Measurements from ENCODE around the gene CENPP. TPM values are rescaled to one million over a fixed set of nuclear protein-coding genes. Genes with fewer than 3 reads are reported as not detected.

CENPP gene
- total RNA-seq, 1 donor from 2014 or later = 5.4 TPM

- Histone ChIP-seq H3K27me3 (ENCODE audit: low read depth) (no peaks in the 10 kb centered on the region), H3K27ac (replicated peaks) (peak overlapping the region; percentile 80), H3K9me3 (replicated peaks) (peaks cover 35% of the 10 kb centered on the region), H3K36me3 (no peaks in the 10 kb centered on the region), H3K4me1 (peaks cover 8% of the 10 kb centered on the region), H3K4me3 (no peak overlapping the region)
- DNase-seq = no peak
- no peak for TF ChIP-seq CTCF (IDR thresholded peaks at IDR 0.05; ENCODE audit: borderline replicate concordance)
- intact Hi-C loops (cut with micrococcal nuclease) = no loop called here
Observed at GRCh38 chr9:92528522-92528849, 202.7 kb downstream of the CENPP start.

GRCh38 chr9:92529124-92529523 lies 203.4 kb downstream of the CENPP start:
- peak overlapping the region; percentile 80 for H3K27ac ChIP-seq (replicated peaks)

GRCh38 chr9:92530893-92531292 lies 205.1 kb downstream of the CENPP start:
- TF ChIP-seq CTCF (IDR thresholded peaks at IDR 0.05; ENCODE audit: borderline replicate concordance) = no peak

More at GRCh38 chr9:92529124-92529523, 203.4 kb downstream of the CENPP start:
- no peak for TF ChIP-seq CTCF (IDR thresholded peaks at IDR 0.05; ENCODE audit: borderline replicate concordance)
- H3K36me3 ChIP-seq = no peaks in the 10 kb centered on the region
- no peak for DNase-seq
- intact Hi-C loops (cut with micrococcal nuclease) = no loop called here
- peaks cover 35% of the 10 kb centered on the region for H3K9me3 ChIP-seq (replicated peaks)
- H3K4me1 ChIP-seq = peaks cover 2% of the 10 kb centered on the region
- H3K27me3 ChIP-seq (ENCODE audit: low read depth) = no peaks in the 10 kb centered on the region
- no peak overlapping the region for H3K4me3 ChIP-seq

GRCh38 chr9:92534204-92534603 lies 208.5 kb downstream of the CENPP start:
- H3K4me3 ChIP-seq = peak overlapping the region; percentile 51
- H3K4me1 ChIP-seq = peaks cover 8% of the 10 kb centered on the region
- H3K9me3 ChIP-seq (replicated peaks) = peaks cover 35% of the 10 kb centered on the region
- TF ChIP-seq CTCF (IDR thresholded peaks at IDR 0.05; ENCODE audit: borderline replicate concordance) = no peak
- H3K27me3 ChIP-seq (ENCODE audit: low read depth) = no peaks in the 10 kb centered on the region
- intact Hi-C loops (cut with micrococcal nuclease) = no loop called here
- no peaks in the 10 kb centered on the region for H3K36me3 ChIP-seq
- DNase-seq = no peak
- H3K27ac ChIP-seq (replicated peaks) = peak overlapping the region; percentile 72

More at GRCh38 chr9:92530893-92531292, 205.1 kb downstream of the CENPP start:
- H3K4me1 ChIP-seq = peaks cover 8% of the 10 kb centered on the region
- H3K36me3 ChIP-seq = no peaks in the 10 kb centered on the region
- H3K27me3 ChIP-seq (ENCODE audit: low read depth) = no peaks in the 10 kb centered on the region
- no peak overlapping the region for H3K4me3 ChIP-seq
- H3K9me3 ChIP-seq (replicated peaks) = peaks cover 35% of the 10 kb centered on the region
- intact Hi-C loops (cut with micrococcal nuclease) = no loop called here
- no peak overlapping the region for H3K27ac ChIP-seq (replicated peaks)
- DNase-seq = no peak

GRCh38 chr9:92534674-92535073 lies 208.9 kb downstream of the CENPP start:
- H3K9me3 ChIP-seq (replicated peaks) = peaks cover 33% of the 10 kb centered on the region
- no peaks in the 10 kb centered on the region for H3K36me3 ChIP-seq
- peak overlapping the region; percentile 72 for H3K27ac ChIP-seq (replicated peaks)
- intact Hi-C loops (cut with micrococcal nuclease) = no loop called here
- H3K27me3 ChIP-seq (ENCODE audit: low read depth) = no peaks in the 10 kb centered on the region
- DNase-seq = no peak
- H3K4me1 ChIP-seq = peaks cover 8% of the 10 kb centered on the region
- TF ChIP-seq CTCF (IDR thresholded peaks at IDR 0.05; ENCODE audit: borderline replicate concordance) = no peak
- H3K4me3 ChIP-seq = peak overlapping the region; percentile 51

All from left ventricle myocardium inferior (tissue), 1 donor.